Liver (tissue), 9 donors: ENCODE data around the gene LAMB1. TPM values are rescaled to one million over a fixed set of nuclear protein-coding genes. Genes with fewer than 3 reads are reported as not detected.

Experiments used
- DNase-seq: peaks from one replicate; pipeline ENCODE4 v3.0.0-alpha.2; 2017; ENCODE audit warnings: low spot score
- H3K27ac ChIP-seq, 2 donors: one replicate each; pipeline ENCODE4 v1.7.0; 2013; ENCODE audit warnings: inconsistent platforms in 2 of 2, low read length in 2 of 2, control low read depth in 1 of 2, low read depth in 1 of 2, mild to moderate bottlenecking in 1 of 2
- H3K27me3 ChIP-seq, 4 donors: one replicate each; pipeline versions ENCODE4 v1.6.1 to v1.7.0; 2013; ENCODE audit warnings: low read length in 3 of 4, inconsistent platforms in 1 of 4, mild to moderate bottlenecking in 1 of 4, moderate library complexity in 1 of 4; ENCODE audit not compliant: control insufficient read depth in 4 of 4, insufficient read depth in 4 of 4
- H3K36me3 ChIP-seq, 4 donors: one replicate each; pipeline versions ENCODE4 v1.6.1 to v1.7.0; 2013; ENCODE audit warnings: low read length in 3 of 4, mild to moderate bottlenecking in 3 of 4, low read depth in 1 of 4, moderate library complexity in 1 of 4; ENCODE audit not compliant: control insufficient read depth in 4 of 4, insufficient read depth in 3 of 4
- H3K4me1 ChIP-seq, 4 donors: one replicate each; pipeline versions ENCODE4 v1.6.1 to v1.7.0; 2013; ENCODE audit warnings: low read length in 3 of 4, mild to moderate bottlenecking in 3 of 4, moderate library complexity in 1 of 4; ENCODE audit not compliant: control insufficient read depth in 4 of 4, insufficient read depth in 4 of 4
- H3K4me3 ChIP-seq, 3 donors: one replicate each; pipeline versions ENCODE4 v1.6.1 to v1.7.0; 2013; ENCODE audit warnings: low read length in 3 of 3, control low read depth in 1 of 3, low read depth in 1 of 3, mild to moderate bottlenecking in 1 of 3
- H3K9ac ChIP-seq, 2 donors: one replicate each; pipeline ENCODE4 v1.7.0; 2013; ENCODE audit warnings: low read length in 2 of 2, mild to moderate bottlenecking in 2 of 2, moderate library complexity in 2 of 2, control low read depth in 1 of 2, low read depth in 1 of 2
- H3K9me3 ChIP-seq, 4 donors: one replicate each; pipeline versions ENCODE4 v1.6.1 to v1.7.0; 2013; ENCODE audit warnings: low read length in 3 of 4; ENCODE audit not compliant: control insufficient read depth in 4 of 4
- ATF3 ChIP-seq: IDR thresholded peaks from 2 replicates; pipeline ENCODE4 v1.6.1; 2016; ENCODE audit warnings: antibody characterized with exemption
- CTCF ChIP-seq: fragments of 150-350 bp; IDR thresholded peaks from 2 replicates; pipeline ENCODE4 v1.5.1; 2017; ENCODE audit warnings: improper control_type of control experiment, low read depth, low read length; ENCODE audit not compliant: missing input control
- EGR1 ChIP-seq, 2 donors: IDR thresholded peaks; 2 replicates each; pipeline ENCODE4 v1.6.1; 2016 to 2018; ENCODE audit warnings: antibody characterized with exemption in 2 of 2, low read depth in 2 of 2
- FOXA1 ChIP-seq: IDR thresholded peaks from 2 replicates; pipeline ENCODE4 v1.6.1; 2016; ENCODE audit warnings: antibody characterized with exemption
- FOXA2 ChIP-seq: IDR thresholded peaks from 2 replicates; pipeline ENCODE4 v1.6.1; 2016; ENCODE audit warnings: antibody characterized with exemption
- GABPA ChIP-seq, 2 donors: IDR thresholded peaks in 1 of 2; conservative IDR thresholded peaks in 1 of 2; 2 replicates each; pipeline ENCODE4 v1.6.1; 2016; ENCODE audit warnings: antibody characterized with exemption in 2 of 2, mild to moderate bottlenecking in 1 of 2, moderate library complexity in 1 of 2
- HNF4A ChIP-seq, 2 donors: conservative IDR thresholded peaks; 2 replicates each; pipeline ENCODE4 v1.6.1; 2016; ENCODE audit warnings: antibody characterized with exemption in 2 of 2, mild to moderate bottlenecking in 2 of 2
- HNF4G ChIP-seq: IDR thresholded peaks from 2 replicates; pipeline ENCODE4 v1.6.1; 2016; ENCODE audit warnings: antibody characterized with exemption
- JUND ChIP-seq, 2 donors: IDR thresholded peaks; 2 replicates each; pipeline ENCODE4 v1.6.1; 2016; ENCODE audit warnings: antibody characterized with exemption in 2 of 2
- MAX ChIP-seq: IDR thresholded peaks from 2 replicates; pipeline ENCODE4 v1.6.1; 2016; ENCODE audit warnings: antibody characterized with exemption
- RAD21 ChIP-seq, 2 donors: IDR thresholded peaks; 2 replicates each; pipeline ENCODE4 v1.6.1; 2016; ENCODE audit warnings: antibody characterized with exemption in 2 of 2, mild to moderate bottlenecking in 2 of 2
- REST ChIP-seq: IDR thresholded peaks from 2 replicates; pipeline ENCODE4 v1.6.1; 2016; ENCODE audit warnings: antibody characterized with exemption, mild to moderate bottlenecking
- RXRA ChIP-seq, 2 donors: IDR thresholded peaks; 2 replicates each; pipeline ENCODE4 v1.6.1; 2017 to 2018; ENCODE audit warnings: antibody characterized with exemption in 2 of 2, mild to moderate bottlenecking in 1 of 2
- TAF1 ChIP-seq: conservative IDR thresholded peaks from 2 replicates; pipeline ENCODE4 v1.6.1; 2016; ENCODE audit warnings: antibody characterized with exemption, mild to moderate bottlenecking
- YY1 ChIP-seq: IDR thresholded peaks from 2 replicates; pipeline ENCODE4 v1.6.1; 2016; ENCODE audit warnings: antibody characterized with exemption, mild to moderate bottlenecking
- ZBTB33 ChIP-seq: IDR thresholded peaks from 2 replicates; pipeline ENCODE4 v1.6.1; 2016; ENCODE audit warnings: antibody characterized with exemption
- WGBS: extraction: QIAGEN DNeasy Blood & Tissue Kit; methylation state at CpG from one replicate; pipeline ENCODE4 v1.1.7; 2013; 5-methylcytosine and 5-hydroxymethylcytosine counted together
- polyA plus RNA-seq, 2 donors: library from polyadenylated mRNA; stranded (reverse) in 1 of 2; unstranded in 1 of 2; fragments of 200-250 nt in 1 of 2; fragments of >200 nt in 1 of 2; fragmentation: Nextera tagmentation in 1 of 2; extraction: Ambion mirVana in 1 of 2; gene quantifications; one replicate each; pipeline versions ENCODE4 v1.2.1 to v1.2.3, GENCODE V29; 2013 to 2015
- total RNA-seq, 2 donors: library from RNA; depleted of rRNA; stranded (reverse); fragments of >200 nt; gene quantifications; one replicate each; pipeline ENCODE4 v1.2.3, GENCODE V29; 2014
- donor health status: healthy.
- donor health status: healthy.
- donor health status: healthy.
- donor health status: healthy.
- donor health status: healthy.

LAMB1 gene
- total and polyA plus RNA-seq, 4 donors: 12.6 to 63.1 (median 25.8) TPM

- no peak for DNase-seq
- TF ChIP-seq ATF3: no peak
- no peak for TF ChIP-seq HNF4A (conservative IDR thresholded peaks at IDR 0.05)
- no peak for TF ChIP-seq HNF4G
- TF ChIP-seq RAD21 (IDR thresholded peaks at IDR 0.05): no peak
- TF ChIP-seq MAX: no peak
- no peak for TF ChIP-seq REST
- TF ChIP-seq ZBTB33: no peak
- TF ChIP-seq EGR1 (IDR thresholded peaks at IDR 0.05; ENCODE audit: low read depth in 2 of 2): no peak
- TF ChIP-seq YY1: no peak
- no peak for TF ChIP-seq JUND (IDR thresholded peaks at IDR 0.05)
- TF ChIP-seq GABPA (IDR thresholded peaks at IDR 0.05 in 1 of 2, conservative IDR thresholded peaks at IDR 0.05 in 1 of 2): no peak
- TF ChIP-seq FOXA1: no peak
- no peak for TF ChIP-seq TAF1
- TF ChIP-seq FOXA2: no peak
- 90% methylated on average over 2 of the region's 2 CpGs for WGBS
- no peak overlapping the region for H3K9ac ChIP-seq
- peaks cover 0 to 3% (median under 1%) of the 10 kb centered on the region in 4 donors for H3K36me3 ChIP-seq
- H3K9me3 ChIP-seq: no peaks in the 10 kb centered on the region
- H3K27ac ChIP-seq: no peak overlapping the region
- H3K27me3 ChIP-seq: no peaks in the 10 kb centered on the region
- H3K4me1 ChIP-seq: peaks cover 0 to 9% (median 0%) of the 10 kb centered on the region in 4 donors
- H3K4me3 ChIP-seq: no peak overlapping the region
Measured at GRCh38 chr7:107945332-107945731, 57.6 kb downstream of the LAMB1 start.

- peaks cover 0 to 9% (median 0%) of the 10 kb centered on the region in 4 donors for H3K4me1 ChIP-seq
- H3K9ac ChIP-seq: no peak overlapping the region
- H3K4me3 ChIP-seq: no peak overlapping the region
- WGBS: 89% methylated on average over 3 of the region's 3 CpGs
- H3K27me3 ChIP-seq: no peaks in the 10 kb centered on the region
- no peak overlapping the region for H3K27ac ChIP-seq
- DNase-seq: no peak
- no peaks in the 10 kb centered on the region for H3K9me3 ChIP-seq
- H3K36me3 ChIP-seq: peaks cover 0 to 8% (median 4%) of the 10 kb centered on the region in 4 donors
- no peak for TF ChIP-seq RAD21 (IDR thresholded peaks at IDR 0.05)
- TF ChIP-seq RXRA (IDR thresholded peaks at IDR 0.05): no peak
- TF ChIP-seq CTCF: no peak
- no peak for TF ChIP-seq JUND (IDR thresholded peaks at IDR 0.05)
- TF ChIP-seq ATF3: no peak
- TF ChIP-seq GABPA (IDR thresholded peaks at IDR 0.05 in 1 of 2, conservative IDR thresholded peaks at IDR 0.05 in 1 of 2): no peak
- TF ChIP-seq ZBTB33: no peak
- TF ChIP-seq FOXA1: no peak
- no peak for TF ChIP-seq REST
Measured at GRCh38 chr7:107944411-107945169, 58.4 kb downstream of the LAMB1 start.
